NK-92 (cell line): ENCODE measurements around the gene GABBR2.

Experiments used
- DNase-seq: peaks from one replicate; lab custom pipeline; 2025; ENCODE audit not compliant: unreplicated experiment; lab: John Stamatoyannopoulos, UW

The GABBR2 gene

DNA sequence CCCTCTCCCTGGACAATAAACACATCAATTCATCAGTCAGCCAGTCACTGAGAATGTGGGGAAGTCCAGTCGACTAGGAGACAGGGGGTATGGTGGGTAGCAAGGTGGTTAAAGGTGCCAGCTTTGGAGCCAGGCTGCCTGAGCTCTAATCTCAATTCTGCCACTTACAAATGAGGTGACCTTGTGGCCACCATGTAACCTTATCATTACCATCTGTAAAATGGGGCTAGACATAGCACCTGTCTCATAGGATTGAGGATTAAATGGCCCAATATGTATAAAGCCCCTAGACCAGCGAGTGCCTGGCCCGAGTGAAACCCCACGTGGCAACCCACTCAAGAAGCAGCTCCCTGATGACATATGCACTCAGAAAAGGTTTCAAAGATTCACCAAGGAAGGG, 380.0 kb downstream of the GABBR2 start:
- no peak for DNase-seq

DNA sequence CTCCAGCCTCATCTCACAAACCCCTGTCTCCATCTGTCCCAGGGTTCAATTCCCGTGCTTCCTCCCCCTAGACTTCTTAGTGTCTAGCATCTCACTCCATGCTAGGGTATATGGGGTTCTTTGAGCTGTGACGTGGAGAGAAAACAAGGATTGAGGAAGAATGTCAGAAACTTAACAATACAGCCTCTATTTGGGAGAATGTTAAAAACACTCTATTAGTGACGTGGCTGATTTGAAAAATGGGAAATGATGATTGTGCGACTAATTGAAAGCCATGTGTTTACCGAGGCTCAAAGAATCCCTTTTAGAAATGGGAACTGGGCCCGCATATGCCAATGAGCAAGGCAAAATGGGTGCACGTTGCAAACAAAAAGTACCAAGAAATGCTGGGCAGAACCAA, 380.6 kb downstream of the GABBR2 start:
- DNase-seq, result no peak

DNA sequence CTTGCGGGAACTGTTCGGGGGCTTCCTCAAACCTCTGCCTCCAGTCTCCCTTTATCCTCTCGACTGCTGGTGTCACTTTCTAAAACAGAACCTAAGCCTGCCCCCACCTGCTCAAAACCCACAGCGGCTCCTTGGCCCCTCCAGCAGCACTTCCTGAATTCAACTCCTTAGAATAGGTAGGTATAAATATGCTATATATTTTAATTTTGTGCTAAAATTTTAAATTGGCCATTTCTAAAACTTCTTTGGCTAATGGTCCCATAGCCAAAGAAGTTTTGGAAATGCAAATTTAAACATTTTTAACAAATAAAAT, 381.5 kb downstream of the GABBR2 start:
- no peak for DNase-seq

DNA sequence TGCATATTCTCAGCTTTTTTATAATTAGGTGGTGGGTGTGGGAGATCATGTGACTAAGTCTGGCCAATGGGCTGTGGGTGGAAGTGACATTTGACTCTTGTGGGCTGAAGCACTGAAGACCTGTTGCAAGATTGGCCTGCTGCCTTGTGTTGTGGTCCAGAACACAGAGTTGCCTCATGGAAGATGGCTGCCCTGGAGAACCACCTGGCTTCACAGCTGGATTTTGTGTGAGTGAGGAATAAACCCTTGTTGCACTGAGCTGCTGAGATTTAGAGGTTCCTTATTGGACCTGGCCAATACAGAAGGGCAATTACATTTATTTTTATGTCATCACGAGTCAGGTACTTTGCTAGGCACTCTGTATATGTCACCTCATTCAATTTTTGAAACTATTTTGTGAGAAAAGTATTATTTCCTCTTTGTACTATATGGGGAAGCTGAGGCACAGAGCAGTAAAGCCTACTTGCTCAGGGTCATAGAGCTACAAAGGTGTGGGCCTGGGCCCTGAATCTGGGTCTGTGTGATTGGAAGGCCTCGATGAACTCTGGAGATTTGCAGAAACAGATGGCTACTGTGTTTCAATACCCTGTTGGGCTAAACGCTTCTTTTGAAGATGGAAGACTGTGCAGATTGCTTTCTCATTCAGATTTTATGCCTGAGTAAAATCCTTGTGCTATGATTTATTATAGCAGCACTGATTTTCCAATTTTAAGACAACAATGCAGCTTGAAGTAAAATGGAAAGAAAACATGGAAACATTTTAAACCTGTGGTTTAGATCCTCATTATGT, 382.1 kb downstream of the GABBR2 start:
- no peak for DNase-seq

DNA sequence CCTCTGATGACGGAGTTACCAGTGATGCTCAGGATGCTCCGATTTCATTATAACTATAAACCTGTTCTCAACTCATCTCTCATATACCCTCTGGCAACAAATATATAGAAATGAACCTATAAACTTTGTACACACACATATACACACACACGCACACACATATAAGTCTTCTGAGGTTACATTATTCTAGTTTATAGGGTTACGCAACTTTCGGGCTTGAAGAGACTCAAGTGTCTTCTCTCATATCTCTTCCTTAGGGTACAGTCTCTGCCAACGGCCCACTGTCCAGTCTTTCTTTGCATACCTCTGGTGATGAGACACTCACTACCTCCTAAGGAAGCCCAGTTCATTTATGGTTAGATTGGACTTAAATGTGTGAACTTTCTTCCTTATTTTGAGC, 383.9 kb downstream of the GABBR2 start:
- no peak for DNase-seq

DNA sequence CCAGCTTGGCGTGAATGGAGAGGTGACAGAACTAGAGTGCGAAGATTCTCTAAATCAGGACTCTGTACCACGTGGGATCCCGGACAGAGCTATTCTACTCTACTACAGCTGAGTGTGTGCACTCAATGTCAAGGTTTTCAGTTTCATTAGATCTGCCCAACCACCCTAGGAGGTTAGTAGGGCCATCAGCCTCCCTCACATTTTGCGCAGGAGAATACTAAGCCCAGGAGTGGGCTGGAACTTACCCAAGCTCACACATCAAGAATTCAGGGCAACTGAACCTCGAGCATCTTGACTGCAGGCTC, 385.0 kb downstream of the GABBR2 start:
- no peak for DNase-seq

DNA sequence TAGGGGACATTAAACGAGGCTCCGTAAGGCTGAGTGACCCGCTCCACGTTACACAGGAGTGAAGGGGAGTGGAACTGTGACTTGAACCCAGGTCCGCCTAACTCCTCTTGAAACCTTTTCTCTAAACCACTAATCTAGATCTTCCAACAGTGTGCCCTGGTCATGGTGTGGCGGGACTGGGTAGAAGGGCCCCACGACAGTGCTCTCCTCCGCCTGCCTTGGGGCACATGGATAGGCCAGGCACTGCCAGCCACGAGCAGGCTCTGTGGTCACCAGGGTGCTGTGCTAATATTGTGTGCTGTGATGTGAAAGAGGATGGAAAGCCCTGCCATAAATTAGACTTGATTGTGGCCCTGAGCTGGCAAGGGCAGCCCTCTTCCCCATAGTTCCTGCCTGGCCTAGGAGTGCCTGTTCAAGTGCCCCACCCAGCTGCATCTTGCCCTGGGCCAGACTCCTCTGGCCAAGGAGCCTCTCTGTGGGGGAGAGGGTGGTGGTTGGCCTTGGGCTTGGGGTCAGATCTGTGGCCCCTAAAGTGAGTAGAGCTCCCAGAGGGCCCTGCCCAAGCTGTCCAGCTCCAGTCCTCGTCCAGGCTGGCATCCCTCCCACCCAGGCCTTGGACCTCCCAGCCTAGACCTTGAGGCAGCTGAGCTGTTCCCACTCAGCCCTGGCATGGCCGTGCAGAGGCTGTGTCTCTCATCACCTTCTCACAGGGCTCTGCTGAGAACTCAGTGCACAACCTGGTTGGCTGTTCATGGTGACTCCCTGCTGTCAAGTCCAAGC, 385.5 kb downstream of the GABBR2 start:
- no peak for DNase-seq

DNA sequence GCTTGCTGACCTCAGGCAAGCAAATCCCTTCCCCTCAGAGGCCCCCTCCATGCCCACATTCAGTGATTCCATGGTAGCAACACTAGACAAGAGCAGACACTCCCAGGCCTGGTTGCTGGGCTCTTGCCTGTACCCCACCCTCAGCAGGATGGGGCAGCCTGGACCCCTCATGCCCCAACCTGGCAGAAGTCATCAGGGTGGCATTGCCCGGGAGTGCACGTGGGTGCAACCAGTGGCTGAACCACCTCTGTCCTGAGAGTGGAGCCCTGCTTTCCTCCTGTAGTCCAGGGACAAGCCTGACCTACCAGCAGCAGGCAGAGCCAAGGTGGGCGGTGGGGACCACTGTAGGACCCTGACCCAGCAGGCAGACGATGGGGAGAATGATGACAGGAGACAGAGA, 387.5 kb downstream of the GABBR2 start:
- DNase-seq, result no peak

DNA sequence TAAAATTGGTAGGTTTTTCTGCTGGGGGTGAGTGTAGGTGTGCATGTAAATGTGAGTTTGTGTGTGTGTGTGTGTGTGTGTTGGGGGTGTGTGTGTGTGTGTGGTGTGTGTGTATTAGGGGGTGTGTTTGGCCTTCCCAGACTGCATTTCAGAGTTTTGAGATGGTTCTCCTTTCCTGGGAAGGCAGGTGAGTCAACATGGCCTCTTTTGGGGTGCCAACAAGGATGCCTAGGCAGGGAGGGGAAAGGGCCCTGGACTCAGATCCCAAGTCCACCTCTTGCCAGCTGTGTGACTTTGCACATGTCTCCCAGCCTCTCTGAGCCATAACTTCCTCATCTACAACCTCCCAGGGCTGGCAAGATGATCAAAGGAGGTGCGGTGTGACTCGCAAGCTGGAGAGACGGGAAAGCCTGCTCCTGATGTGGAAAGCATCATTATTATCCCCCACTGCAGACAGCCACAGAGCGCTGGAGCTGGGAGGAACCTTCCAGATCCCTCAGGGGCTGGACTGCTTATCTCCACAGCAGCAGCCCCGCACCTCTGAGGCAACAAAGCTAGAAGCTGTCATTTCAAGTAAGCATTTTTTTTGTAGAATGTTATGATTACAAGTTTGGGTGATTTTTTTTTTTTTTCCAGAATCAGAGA, 389.8 kb downstream of the GABBR2 start:
- no peak for DNase-seq

DNA sequence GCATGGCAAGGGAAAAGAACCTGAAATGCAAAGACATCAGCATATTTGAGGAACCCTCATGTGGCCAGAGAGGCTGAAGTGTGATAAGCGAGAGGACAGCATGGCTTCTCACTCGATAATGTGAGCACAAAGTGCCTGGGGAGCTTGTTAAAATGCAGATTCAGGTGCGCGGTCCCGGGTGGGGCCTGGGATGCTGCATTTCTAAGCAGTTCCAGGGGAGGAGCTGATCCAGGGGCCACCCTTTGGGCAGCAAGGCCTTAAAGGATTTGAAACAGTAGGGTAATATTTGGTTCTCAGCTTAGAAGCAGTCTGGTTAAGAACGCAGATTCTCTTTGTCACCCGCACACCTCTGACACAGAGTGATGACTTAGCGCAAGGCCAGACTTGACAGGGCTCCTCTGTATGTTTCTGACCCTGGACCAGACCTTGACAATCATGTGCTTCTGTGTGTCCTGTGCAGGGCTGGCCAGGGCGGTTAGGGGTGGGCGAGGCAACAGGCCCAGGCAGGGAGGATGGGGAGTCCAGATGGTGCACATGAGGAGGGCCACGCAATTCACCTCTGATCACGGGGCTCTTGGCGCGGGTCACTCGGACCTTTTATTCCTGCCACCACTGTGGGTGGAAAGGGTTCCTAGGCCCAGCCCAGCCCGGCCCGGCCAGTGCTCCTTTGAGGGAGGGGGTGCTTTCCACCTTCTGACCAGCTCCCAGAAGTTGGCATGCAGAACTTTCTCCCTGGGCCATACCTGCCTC, 390.5 kb downstream of the GABBR2 start:
- DNase-seq, result no peak

DNA sequence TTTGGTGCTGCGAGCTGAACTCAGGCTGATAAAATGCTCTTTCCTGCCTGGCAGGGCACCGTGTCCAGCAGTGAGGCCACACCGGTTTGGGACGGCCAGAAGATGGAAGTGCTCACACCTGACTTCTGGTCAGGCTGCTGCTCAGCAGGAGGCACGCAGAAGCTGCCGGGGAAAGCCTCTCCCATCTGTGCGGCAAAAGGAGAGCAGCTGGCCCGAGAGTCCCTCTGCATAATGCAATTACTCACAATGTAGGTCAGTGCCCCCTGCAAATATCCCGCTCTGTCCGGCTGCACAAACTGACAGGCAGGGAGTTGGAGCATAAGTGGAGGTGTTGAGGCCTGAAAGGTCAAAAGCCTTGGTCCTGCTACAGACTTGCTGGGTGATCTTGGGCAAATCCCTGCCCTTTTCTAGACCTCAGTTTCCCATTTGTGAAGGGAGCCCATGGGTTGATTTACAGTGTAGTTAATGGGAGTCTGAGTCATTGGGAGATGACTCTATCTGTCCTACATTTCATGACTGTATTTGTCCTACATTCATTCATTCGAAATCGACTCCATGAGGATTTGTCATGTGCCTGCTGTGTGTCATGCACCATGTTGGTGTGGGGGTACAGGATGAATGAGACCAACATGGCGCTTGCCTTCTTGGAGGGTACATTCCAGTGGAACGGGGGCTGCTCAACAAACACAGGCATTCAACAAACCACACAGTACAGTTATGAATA, 391.4 kb downstream of the GABBR2 start:
- DNase-seq, result no peak

DNA sequence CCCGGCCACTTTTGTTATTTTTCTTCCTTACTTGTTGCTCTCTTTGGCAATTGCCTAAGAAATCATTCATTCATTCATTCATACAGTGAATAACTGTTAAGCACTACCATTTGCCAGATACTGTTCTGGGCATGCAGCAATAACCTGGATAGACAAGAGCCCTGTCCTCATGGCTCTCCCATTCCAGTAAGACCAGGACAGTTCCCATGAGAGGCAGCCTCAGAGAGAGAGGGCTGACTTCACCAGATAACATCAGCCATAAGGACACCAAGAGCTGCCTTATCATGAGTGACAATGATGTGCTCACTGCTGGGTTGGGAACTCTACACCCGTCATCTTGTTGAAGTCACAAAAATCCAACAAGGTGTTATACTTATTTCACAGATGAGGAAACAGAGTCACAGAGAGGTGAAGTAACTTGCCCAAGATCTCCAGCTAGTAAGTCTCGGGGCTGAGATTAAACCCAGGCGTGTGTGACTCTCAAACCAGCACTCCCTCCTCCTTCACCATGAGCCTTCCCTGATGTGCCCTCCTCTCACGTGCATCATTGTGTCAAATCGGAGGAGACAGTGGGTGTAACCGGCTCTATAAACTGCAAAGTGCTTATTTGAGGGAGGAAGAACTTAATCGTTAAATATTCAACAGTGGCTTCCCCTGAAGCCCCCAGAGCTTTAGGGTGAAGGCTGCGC, 392.1 kb downstream of the GABBR2 start:
- DNase-seq, result no peak

DNA sequence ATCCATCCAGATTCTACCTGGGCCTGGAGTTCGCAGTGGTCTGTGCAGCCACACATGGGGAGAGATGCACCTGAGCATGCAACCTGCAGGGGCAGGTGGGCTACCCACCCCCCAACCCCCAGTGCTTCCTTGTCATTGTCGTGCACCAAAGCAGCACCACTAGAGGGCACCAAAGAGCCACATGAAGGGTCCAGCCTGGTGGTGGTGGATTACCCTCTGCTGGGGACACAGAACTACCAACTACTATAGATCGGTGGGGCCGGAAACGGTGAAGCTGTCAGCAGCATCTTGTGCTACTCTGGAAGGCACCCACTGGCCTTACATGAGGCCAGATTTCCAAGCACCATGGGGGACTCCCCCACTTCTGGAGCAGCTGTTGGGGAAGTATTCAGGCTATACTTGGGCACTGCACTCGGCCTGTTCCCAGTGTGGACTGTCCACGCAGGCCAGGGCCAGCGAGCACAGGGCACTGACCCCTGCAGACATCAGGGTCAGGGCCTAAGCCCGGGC, 393.1 kb downstream of the GABBR2 start:
- no peak for DNase-seq

DNA sequence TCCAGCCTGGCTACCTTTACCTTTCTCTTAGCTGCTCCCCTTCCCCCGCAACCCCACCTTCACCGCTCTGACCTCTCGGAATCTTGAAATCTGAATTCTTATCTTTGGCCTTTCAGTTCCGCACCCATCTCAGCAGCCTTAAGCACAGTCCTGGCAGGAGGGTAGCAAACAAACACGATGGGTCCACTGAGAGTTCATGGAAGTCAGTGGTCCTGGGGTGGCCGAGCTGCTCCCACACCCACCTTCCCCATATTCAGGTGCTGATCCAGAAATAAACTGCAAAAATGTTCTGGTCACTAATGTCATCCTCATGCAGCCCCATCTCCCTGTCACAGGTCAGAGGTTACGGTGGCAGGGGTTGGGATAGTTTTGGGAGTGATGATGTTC, 393.7 kb downstream of the GABBR2 start:
- DNase-seq, result no peak

DNA sequence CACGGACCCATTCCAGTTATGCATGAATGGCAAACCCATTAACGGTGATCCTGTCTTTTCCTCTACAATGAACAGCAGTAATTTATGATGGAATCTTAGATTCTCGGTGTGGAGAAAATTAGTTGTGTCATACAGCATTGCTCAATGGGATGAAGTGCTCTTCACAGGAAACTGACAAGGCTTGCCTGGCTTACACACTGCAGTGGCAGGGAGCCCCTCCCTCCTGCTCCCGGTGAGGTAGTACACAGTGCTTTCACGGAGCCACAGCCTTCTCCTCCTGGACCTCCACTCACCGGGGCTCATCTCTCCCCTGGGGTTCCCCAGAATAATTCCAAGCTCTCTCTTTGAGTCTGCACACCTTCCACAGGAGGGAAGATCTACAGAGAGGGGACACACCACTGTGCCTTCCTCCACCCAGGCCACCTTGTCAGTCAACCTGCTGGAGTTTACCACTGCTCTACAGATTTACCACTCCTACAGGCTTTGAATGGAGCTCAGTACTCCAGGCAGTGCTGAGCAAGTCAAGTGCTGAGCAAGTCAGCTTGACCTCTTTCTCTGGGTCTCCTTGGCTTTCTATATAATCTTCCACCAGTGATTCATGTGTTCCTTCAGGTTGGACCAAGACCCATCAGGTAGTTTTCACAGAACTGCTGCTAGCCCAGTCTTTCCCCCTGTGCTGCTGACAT, 394.2 kb downstream of the GABBR2 start:
- DNase-seq, result no peak

DNA sequence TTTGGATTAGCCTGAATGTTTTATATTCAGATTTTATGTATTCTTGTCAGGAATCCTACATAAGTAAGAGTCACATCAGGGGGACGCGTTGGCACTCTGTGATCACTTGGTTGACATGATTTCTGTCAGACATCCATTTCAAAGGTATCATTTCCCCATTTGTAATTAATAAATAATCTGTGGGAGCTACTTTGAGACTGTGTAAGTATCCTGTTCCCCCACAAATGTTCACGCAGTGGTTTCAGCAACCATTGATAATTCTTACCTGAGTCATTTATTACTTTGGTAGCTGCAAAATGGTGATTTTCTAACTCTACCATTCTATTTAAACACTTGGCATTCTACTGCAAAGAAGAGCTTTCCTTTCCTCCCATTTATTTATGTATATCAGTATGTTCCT, 396.4 kb downstream of the GABBR2 start:
- DNase-seq, result no peak

DNA sequence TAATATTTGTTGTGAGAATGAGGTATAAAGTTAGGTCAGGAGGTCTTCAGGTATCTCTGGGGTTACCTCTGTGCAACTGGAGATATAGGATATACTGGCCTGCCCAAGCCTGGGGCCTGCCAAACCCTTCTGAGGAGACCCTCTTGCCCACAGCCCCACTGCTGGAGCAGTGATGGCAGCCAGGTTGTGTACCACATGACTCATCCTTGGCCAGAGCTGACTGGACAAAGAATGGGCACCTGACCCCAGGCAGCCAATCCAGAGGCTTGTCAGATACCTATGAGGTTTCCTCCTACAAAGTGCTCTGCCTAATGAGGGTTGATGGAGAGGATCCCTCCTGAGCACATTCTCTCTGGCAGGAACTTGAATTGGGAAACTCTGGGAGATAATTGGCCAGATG, 397.2 kb downstream of the GABBR2 start:
- no peak for DNase-seq

DNA sequence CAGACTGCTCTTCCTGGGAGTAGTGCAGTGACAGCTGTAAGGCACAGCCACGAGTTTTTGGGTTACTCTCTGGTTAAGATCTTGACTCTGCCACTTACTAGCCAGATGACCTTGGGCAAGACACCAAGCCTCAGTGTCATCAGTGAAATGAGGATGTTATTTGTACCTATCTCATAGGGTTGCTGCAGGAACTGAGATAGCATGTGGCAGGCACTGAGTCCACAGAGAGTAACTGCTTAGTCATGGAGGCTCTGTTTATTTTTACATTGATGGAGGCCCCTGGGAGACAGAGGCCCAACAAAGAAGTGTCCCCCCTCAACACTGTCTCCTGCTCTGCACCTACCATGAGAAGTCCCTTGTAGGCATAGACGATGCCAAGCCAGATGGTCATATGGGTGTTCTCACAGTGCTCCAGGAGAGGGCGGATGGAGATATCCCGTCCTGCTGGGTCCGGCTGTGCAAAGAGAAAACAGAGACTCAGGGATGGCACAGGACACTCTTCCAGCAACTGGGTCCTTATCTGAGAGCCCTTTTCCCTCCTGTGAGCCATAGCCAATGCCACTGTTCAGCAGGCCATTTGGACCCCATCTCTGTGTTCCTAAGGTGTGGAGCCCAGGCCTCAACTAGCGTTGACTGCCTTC, 397.9 kb downstream of the GABBR2 start:
- no peak for DNase-seq
